HepG2 (cell line): ENCODE data around the gene HSCB. TPM values are rescaled to one million over a fixed set of nuclear protein-coding genes. Genes with fewer than 3 reads are reported as not detected.

Experiments used
- CREB3 ChIP-seq: sonication (generic); formaldehyde crosslinking; IDR thresholded peaks from 2 replicates; pipeline ENCODE4 v1.5.0; 2020; ENCODE audit warnings: missing genetic modification reagents
- ERF ChIP-seq: IDR thresholded peaks from 2 replicates; pipeline ENCODE4 v1.6.1; 2018; ENCODE audit warnings: missing biosample characterization, missing genetic modification reagents
- GFI1 ChIP-seq: sonication (generic); formaldehyde crosslinking; IDR thresholded peaks from 2 replicates; pipeline ENCODE4 v1.5.0; 2020; ENCODE audit warnings: missing genetic modification reagents, mild to moderate bottlenecking, borderline replicate concordance
- HDAC1 ChIP-seq: sonication (generic); formaldehyde crosslinking; IDR thresholded peaks from 2 replicates; pipeline ENCODE4 v1.5.1; 2020; ENCODE audit warnings: mild to moderate bottlenecking, missing genetic modification reagents
- HOXA5 ChIP-seq: sonication (generic); formaldehyde crosslinking; IDR thresholded peaks from 2 replicates; pipeline ENCODE4 v1.4.0; 2020; ENCODE audit warnings: missing genetic modification reagents
- MTERF4 ChIP-seq: sonication (generic); formaldehyde crosslinking; IDR thresholded peaks from 2 replicates; pipeline ENCODE4 v1.8.0; 2023; ENCODE audit warnings: mild to moderate bottlenecking, missing genetic modification reagents
- NFAT5 ChIP-seq: sonication (generic); formaldehyde crosslinking; IDR thresholded peaks from 2 replicates; pipeline ENCODE4 v1.4.0; 2020; ENCODE audit warnings: missing genetic modification reagents
- PLSCR1 ChIP-seq: sonication (generic); formaldehyde crosslinking; IDR thresholded peaks from 2 replicates; pipeline ENCODE4 v1.5.0; 2020; ENCODE audit warnings: missing genetic modification reagents, mild to moderate bottlenecking, borderline replicate concordance
- PRDM15 ChIP-seq: sonication (generic); formaldehyde crosslinking; IDR thresholded peaks from 2 replicates; pipeline ENCODE4 v1.4.0; 2020; ENCODE audit warnings: missing genetic modification reagents
- THAP8 ChIP-seq: sonication (generic); formaldehyde crosslinking; IDR thresholded peaks from 2 replicates; pipeline ENCODE4 v1.5.1; 2020; ENCODE audit warnings: missing genetic modification reagents, mild to moderate bottlenecking, borderline replicate concordance
- ZBTB1 ChIP-seq: sonication (generic); formaldehyde crosslinking; IDR thresholded peaks from 2 replicates; pipeline ENCODE4 v1.4.0; 2020; ENCODE audit warnings: missing genetic modification reagents, borderline replicate concordance
- ZNF292 ChIP-seq: sonication (generic); formaldehyde crosslinking; IDR thresholded peaks from 2 replicates; pipeline ENCODE4 v1.8.1; 2022; ENCODE audit warnings: mild to moderate bottlenecking, low read depth, missing genetic modification reagents, borderline replicate concordance
- ZNF296 ChIP-seq: sonication (generic); formaldehyde crosslinking; conservative IDR thresholded peaks from 2 replicates; pipeline ENCODE4 v1.5.0; 2020; ENCODE audit warnings: mild to moderate bottlenecking, missing genetic modification reagents
- ZNF496 ChIP-seq: sonication (generic); formaldehyde crosslinking; IDR thresholded peaks from 2 replicates; pipeline ENCODE4 v1.8.1; 2023; ENCODE audit warnings: mild to moderate bottlenecking, moderate library complexity, missing genetic modification reagents; ENCODE audit not compliant: insufficient replicate concordance
- ZSCAN29 ChIP-seq: sonication (generic); formaldehyde crosslinking; conservative IDR thresholded peaks from 2 replicates; pipeline ENCODE4 v1.4.0; 2020; ENCODE audit warnings: mild to moderate bottlenecking, missing genetic modification reagents
- polyA plus RNA-seq, 8 experiments: library from polyadenylated mRNA; depleted of rRNA in 3 of 8; stranded (reverse) in 7 of 8; unstranded in 1 of 8; fragments of >200 nt; fragmentation: Illumina TruSeq in 4 of 8; extraction: Trizol in 4 of 8; gene quantifications; 2 replicates each; pipeline versions ENCODE4 v1.2.1 to v1.2.3, GENCODE V29; 2011 to 2016; ENCODE audit warnings: low read depth in 4 of 8, missing spikeins in 1 of 8, mixed read lengths in 1 of 8; ENCODE audit not compliant: insufficient read depth in 1 of 8
- total RNA-seq, 5 experiments: library from RNA; depleted of rRNA; stranded (reverse); fragments of >200 nt; fragmentation: Illumina TruSeq; extraction: Trizol; gene quantifications; 2 replicates each; pipeline ENCODE4 v1.2.3, GENCODE V29; 2016; ENCODE audit warnings: low read depth in 1 of 5

HSCB gene
- total and polyA plus RNA-seq, 2 of the 13 experiments (the other 11 are each of a cell fraction or from before 2014, with no cell fraction given) = 15.4 to 20.9 TPM

- TF ChIP-seq ZNF496 (CRISPR knock-in tag) (no peak), ZNF296 (CRISPR knock-in tag) (no peak), NFAT5 (CRISPR knock-in tag) (no peak), THAP8 (CRISPR knock-in tag) (no peak), GFI1 (peak; percentile 29; the same call in 1 of the 2 replicates), CREB3 (CRISPR knock-in tag) (0 out of 2 replicates have a peak, but pooled peaks have one; percentile 34), ZNF292 (no peak), PLSCR1 (CRISPR knock-in tag) (no peak), PRDM15 (CRISPR knock-in tag) (no peak), HDAC1 (CRISPR knock-in tag) (peak; percentile 46), MTERF4 (CRISPR knock-in tag) (no peak), ERF (CRISPR knock-in tag) (peak; percentile 87; the same call in 1 of the 2 replicates), ZSCAN29 (CRISPR knock-in tag) (0 out of 2 replicates have a peak, but pooled peaks have one; percentile 10), ZBTB1 (no peak), HOXA5 (peak; percentile 72)
These were observed 60.2 kb downstream of the HSCB start (continued) for GRCh38 chr22:28801845-28802594.
